ENCODE results near the gene AKT3.

AKT3 gene

GRCh38 chr1:243754348-243754747 is 95.7 kb downstream of the AKT3 start:
- no peaks in the 10 kb centered on the region for H3K36me3 ChIP-seq (ENCODE audit: low read depth)
- H3K27ac ChIP-seq (ENCODE audit: poor library complexity, severe bottlenecking): no peak overlapping the region
- DNase-seq (ENCODE audit: low spot score) (no peak), ATAC-seq (ENCODE audit: low read depth) (no peak)
- no peaks in the 10 kb centered on the region for H3K27me3 ChIP-seq (ENCODE audit: insufficient read depth, poor library complexity, severe bottlenecking)
- H3K9me3 ChIP-seq (ENCODE audit: severe bottlenecking): no peaks in the 10 kb centered on the region
- TF ChIP-seq CTCF (IDR thresholded peaks at IDR 0.05; ENCODE audit: poor library complexity, severe bottlenecking): no peak
- peaks cover 4% of the 10 kb centered on the region for H3K4me1 ChIP-seq (ENCODE audit: insufficient read depth, poor library complexity, severe bottlenecking)
- no peak overlapping the region for H3K4me3 ChIP-seq (ENCODE audit: severe bottlenecking)

DNA sequence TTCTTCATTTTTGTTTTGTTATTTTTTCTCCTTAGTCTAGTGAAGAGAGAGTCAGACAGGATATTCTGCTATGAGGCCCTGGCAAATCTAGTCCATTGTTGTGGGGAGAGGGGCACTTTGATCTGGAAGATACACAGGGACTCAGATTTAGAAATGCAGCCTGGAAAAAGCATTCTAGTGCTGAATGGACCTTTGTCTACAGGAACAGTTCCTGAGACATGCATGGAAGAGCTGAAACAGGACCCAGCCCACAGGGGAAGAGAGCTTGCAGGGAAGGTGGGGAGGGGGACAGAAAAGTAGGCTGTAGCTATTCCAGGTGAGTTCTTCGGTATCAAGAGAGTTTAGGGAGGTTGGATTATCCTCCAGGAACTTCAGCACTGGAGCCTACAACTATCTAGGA is 98.5 kb downstream of the AKT3 start:
- Histone ChIP-seq H3K9me3 (ENCODE audit: severe bottlenecking) (no peaks in the 10 kb centered on the region), H3K36me3 (ENCODE audit: low read depth) (no peaks in the 10 kb centered on the region), H3K4me1 (ENCODE audit: insufficient read depth, poor library complexity, severe bottlenecking) (no peaks in the 10 kb centered on the region), H3K27me3 (ENCODE audit: insufficient read depth, poor library complexity, severe bottlenecking) (no peaks in the 10 kb centered on the region), H3K4me3 (ENCODE audit: severe bottlenecking) (no peak overlapping the region), H3K27ac (ENCODE audit: poor library complexity, severe bottlenecking) (no peak overlapping the region)
- TF ChIP-seq CTCF (IDR thresholded peaks at IDR 0.05; ENCODE audit: poor library complexity, severe bottlenecking): no peak
- ATAC-seq (ENCODE audit: low read depth) (no peak), DNase-seq (ENCODE audit: low spot score) (no peak)

DNA sequence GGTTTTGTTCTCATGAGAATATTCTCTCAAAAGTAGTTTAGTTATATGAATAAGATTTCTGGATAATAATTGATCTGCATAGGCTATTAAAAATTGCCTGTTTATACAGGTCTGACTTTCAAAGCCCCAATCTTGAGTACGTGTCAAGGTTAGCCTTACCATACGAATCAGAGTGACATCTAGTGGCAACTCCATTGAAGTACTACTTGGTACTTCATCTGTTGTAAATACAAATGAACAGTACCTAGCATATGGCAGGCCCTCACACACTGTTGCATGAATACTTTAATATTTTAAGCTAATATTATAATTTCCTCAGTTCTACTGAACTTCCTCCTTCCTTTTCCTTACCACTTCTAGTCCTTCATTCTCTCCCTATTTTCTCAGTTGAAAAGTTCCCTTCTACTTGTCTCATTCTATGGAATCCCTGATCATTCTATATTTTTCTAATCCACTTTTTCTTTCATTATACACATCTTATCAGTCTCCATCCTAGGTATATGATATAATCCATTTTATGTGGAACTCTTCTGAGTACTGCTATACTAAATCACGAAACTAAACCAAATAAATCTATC is 101.2 kb downstream of the AKT3 start:
- no peaks in the 10 kb centered on the region for H3K27me3 ChIP-seq (ENCODE audit: insufficient read depth, poor library complexity, severe bottlenecking)
- no peaks in the 10 kb centered on the region for H3K9me3 ChIP-seq (ENCODE audit: severe bottlenecking)
- ATAC-seq (ENCODE audit: low read depth): peak; percentile 79
- H3K4me1 ChIP-seq (ENCODE audit: insufficient read depth, poor library complexity, severe bottlenecking): peaks cover 7% of the 10 kb centered on the region
- H3K27ac ChIP-seq (ENCODE audit: poor library complexity, severe bottlenecking): no peak overlapping the region
- no peaks in the 10 kb centered on the region for H3K36me3 ChIP-seq (ENCODE audit: low read depth)
- DNase-seq (ENCODE audit: low spot score): no peak
- TF ChIP-seq CTCF (IDR thresholded peaks at IDR 0.05; ENCODE audit: poor library complexity, severe bottlenecking): peak; percentile 71
- no peak overlapping the region for H3K4me3 ChIP-seq (ENCODE audit: severe bottlenecking)

DNA sequence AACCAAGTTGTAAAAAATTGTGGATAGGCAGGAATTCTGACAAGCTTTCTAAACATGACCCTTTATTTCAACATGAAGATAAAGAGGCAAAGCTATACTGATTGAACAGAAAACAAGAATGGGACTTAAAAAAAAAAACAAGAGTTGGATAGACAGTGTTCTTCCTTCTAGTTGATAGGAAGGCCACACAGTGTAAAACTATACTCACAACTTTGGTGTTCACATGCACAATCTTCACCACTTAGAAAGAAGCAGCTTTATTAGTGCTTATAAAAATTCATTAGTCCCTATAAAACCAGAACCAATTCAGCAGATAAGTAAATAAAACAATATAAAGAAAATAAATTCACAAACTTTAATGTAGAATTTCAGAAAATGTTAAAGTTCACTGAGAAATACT is 101.8 kb downstream of the AKT3 start:
- no peaks in the 10 kb centered on the region for H3K9me3 ChIP-seq (ENCODE audit: severe bottlenecking)
- H3K36me3 ChIP-seq (ENCODE audit: low read depth): no peaks in the 10 kb centered on the region
- ATAC-seq (ENCODE audit: low read depth) (no peak), DNase-seq (ENCODE audit: low spot score) (no peak)
- H3K27me3 ChIP-seq (ENCODE audit: insufficient read depth, poor library complexity, severe bottlenecking): no peaks in the 10 kb centered on the region
- H3K4me3 ChIP-seq (ENCODE audit: severe bottlenecking): no peak overlapping the region
- H3K4me1 ChIP-seq (ENCODE audit: insufficient read depth, poor library complexity, severe bottlenecking): peaks cover 10% of the 10 kb centered on the region
- H3K27ac ChIP-seq (ENCODE audit: poor library complexity, severe bottlenecking): no peak overlapping the region
- no peak for TF ChIP-seq CTCF (IDR thresholded peaks at IDR 0.05; ENCODE audit: poor library complexity, severe bottlenecking)

GRCh38 chr1:243746751-243747150 is 103.3 kb downstream of the AKT3 start:
- Histone ChIP-seq H3K27me3 (ENCODE audit: insufficient read depth, poor library complexity, severe bottlenecking) (no peaks in the 10 kb centered on the region), H3K36me3 (ENCODE audit: low read depth) (no peaks in the 10 kb centered on the region), H3K4me3 (ENCODE audit: severe bottlenecking) (no peak overlapping the region), H3K27ac (ENCODE audit: poor library complexity, severe bottlenecking) (no peak overlapping the region), H3K9me3 (ENCODE audit: severe bottlenecking) (no peaks in the 10 kb centered on the region), H3K4me1 (ENCODE audit: insufficient read depth, poor library complexity, severe bottlenecking) (peaks cover 16% of the 10 kb centered on the region)
- DNase-seq (ENCODE audit: low spot score) (no peak), ATAC-seq (ENCODE audit: low read depth) (no peak)
- no peak for TF ChIP-seq CTCF (IDR thresholded peaks at IDR 0.05; ENCODE audit: poor library complexity, severe bottlenecking)
